Activated T-helper 1 cell treated with anti-CD3 and anti-CD28 coated beads, Interleukin-2, amount 50 U/mL, for 16 hours (primary cell): Measurements from ENCODE around the gene COQ4.

Source experiments
- DNase-seq, 2 donors: peaks; one replicate each; pipeline ENCODE4 v3.0.0-alpha.2; 2020; ENCODE audit warnings: low read depth in 1 of 2, low spot score in 1 of 2

Gene COQ4

GRCh38 chr9:128372188-128372641, 49.6 kb downstream of the COQ4 start:
- DNase-seq, result no peak

GRCh38 chr9:128372784-128373183, 50.1 kb downstream of the COQ4 start:
- no peak for DNase-seq

GRCh38 chr9:128374221-128374675, 51.6 kb downstream of the COQ4 start:
- DNase-seq, result no peak

- no peak for DNase-seq
Measured at GRCh38 chr9:128375865-128376264, 53.2 kb downstream of the COQ4 start.

- no peak for DNase-seq
Measured at GRCh38 chr9:128382261-128382660, 59.6 kb downstream of the COQ4 start.

DNA sequence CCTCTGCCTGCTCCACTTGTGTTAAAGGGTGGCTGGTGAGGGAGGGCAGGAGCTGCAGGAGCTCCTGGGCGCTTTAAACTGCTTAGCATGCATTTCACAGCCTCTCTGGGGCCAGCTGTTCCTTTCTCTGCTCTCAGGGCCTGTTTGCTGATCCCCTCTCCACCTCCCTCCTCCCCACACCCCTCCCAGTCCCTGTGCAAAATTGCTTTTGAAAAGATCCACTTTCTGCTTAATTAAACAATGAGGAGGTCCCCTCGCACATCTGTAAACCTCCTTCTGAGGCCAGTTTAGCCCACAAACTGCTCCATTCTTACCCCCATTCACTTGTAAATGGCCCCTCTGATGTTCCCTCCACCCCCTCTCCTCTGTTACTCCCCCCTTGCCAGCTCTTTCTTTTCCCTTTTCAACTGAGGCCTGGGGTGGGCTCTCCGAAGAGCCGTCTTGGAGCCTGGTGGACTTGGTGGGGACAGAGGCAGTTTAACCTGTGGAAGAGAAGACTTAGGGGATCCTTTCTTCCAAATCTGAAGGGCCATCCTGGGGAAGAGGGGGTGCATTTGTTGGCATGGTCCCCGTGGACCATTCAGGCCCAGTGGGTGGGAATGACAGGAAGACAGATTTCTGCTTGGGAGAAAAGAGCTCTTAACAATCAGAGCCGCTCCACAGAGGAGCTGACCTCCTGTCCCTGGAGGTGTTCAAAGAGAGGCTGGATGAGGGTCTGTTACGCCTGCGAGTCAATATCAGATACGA, 60.5 kb downstream of the COQ4 start:
- no peak for DNase-seq
